ENCODE measurements around the gene LDHAL6B.

GRCh38 chr15:59200560-59200959 lies 6.1 kb upstream of the LDHAL6B start:
- TF ChIP-seq CTCF (IDR thresholded peaks at IDR 0.05) (no peak), POLR2A (IDR thresholded peaks at IDR 0.05) (no peak)

Data from body of pancreas (tissue), 4 donors.